ENCODE data around the gene ADPRHL1.

DNA sequence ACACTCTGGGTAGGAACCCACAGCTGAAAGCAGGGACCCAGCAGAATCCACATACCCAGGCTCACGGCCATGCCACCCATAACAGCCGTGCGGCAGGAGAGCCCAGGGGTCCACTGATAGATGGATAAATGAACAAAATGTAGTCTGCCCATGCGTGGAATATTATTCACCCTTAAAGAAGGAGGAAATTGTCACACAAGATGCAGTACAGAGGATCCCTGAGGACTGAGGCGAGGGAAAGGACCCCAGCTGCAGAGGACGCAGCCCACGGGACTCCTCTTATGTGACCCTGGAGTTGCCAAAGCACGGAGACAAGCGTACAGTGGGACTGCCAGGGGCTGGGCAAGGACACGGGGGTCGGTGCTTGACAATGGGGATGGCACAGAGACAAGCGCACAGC, 100.0 kb downstream of the ADPRHL1 start:
- TF ChIP-seq, protein P1, sequence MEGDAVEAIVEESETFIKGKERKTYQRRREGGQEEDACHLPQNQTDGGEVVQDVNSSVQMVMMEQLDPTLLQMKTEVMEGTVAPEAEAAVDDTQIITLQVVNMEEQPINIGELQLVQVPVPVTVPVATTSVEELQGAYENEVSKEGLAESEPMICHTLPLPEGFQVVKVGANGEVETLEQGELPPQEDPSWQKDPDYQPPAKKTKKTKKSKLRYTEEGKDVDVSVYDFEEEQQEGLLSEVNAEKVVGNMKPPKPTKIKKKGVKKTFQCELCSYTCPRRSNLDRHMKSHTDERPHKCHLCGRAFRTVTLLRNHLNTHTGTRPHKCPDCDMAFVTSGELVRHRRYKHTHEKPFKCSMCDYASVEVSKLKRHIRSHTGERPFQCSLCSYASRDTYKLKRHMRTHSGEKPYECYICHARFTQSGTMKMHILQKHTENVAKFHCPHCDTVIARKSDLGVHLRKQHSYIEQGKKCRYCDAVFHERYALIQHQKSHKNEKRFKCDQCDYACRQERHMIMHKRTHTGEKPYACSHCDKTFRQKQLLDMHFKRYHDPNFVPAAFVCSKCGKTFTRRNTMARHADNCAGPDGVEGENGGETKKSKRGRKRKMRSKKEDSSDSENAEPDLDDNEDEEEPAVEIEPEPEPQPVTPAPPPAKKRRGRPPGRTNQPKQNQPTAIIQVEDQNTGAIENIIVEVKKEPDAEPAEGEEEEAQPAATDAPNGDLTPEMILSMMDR (optimal IDR thresholded peaks at IDR 0.05 in 1 of 3, IDR thresholded peaks at IDR 0.05 in 1 of 3, conservative IDR thresholded peaks at IDR 0.05 in 1 of 3; ENCODE audit: extremely low read depth in 1 of 3, insufficient read depth in 2 of 3, low read length in 3 of 3), result no peak
- no peak for TF ChIP-seq EZH2 (IDR thresholded peaks at IDR 0.05; ENCODE audit: low read length)

Data from keratinocyte (primary cell).